GM19455 (cell line): ENCODE data around the gene NID2.

Source experiments
- ATAC-seq: cut with Tn5 transposase; IDR thresholded peaks from one replicate; pipeline ENCODE4 v1.9.1; 2021; ENCODE audit not compliant: unreplicated experiment

The NID2 gene

GRCh38 chr14:52080158-52080800 is 11.4 kb upstream of the NID2 start:
- no peak for ATAC-seq

- no peak for ATAC-seq
Measured at GRCh38 chr14:52079239-52079959, 10.5 kb upstream of the NID2 start.

GRCh38 chr14:52078721-52079120 is 9.9 kb upstream of the NID2 start:
- no peak for ATAC-seq

GRCh38 chr14:52078095-52078531 is 9.3 kb upstream of the NID2 start:
- ATAC-seq = no peak

- ATAC-seq = no peak
Measured at GRCh38 chr14:52077256-52077979, 8.6 kb upstream of the NID2 start.

GRCh38 chr14:52076334-52076733 is 7.5 kb upstream of the NID2 start:
- ATAC-seq = no peak

GRCh38 chr14:52075371-52075770 is 6.5 kb upstream of the NID2 start:
- ATAC-seq = no peak

- no peak for ATAC-seq
Measured at GRCh38 chr14:52073251-52073650, 4.4 kb upstream of the NID2 start.

- no peak for ATAC-seq
Measured at GRCh38 chr14:52072266-52072780, 3.5 kb upstream of the NID2 start.

GRCh38 chr14:52071675-52072074 is 2.8 kb upstream of the NID2 start:
- no peak for ATAC-seq

GRCh38 chr14:52070051-52070431 is 1.2 kb upstream of the NID2 start:
- no peak for ATAC-seq

GRCh38 chr14:52069307-52070050 is 620 bp upstream of the NID2 start:
- ATAC-seq = no peak

GRCh38 chr14:52067873-52068614 is 815 bp downstream of the NID2 start:
- no peak for ATAC-seq

- ATAC-seq = no peak
Measured at GRCh38 chr14:52064174-52064573, 4.7 kb downstream of the NID2 start.

- no peak for ATAC-seq
Measured at GRCh38 chr14:52063052-52063462, 5.8 kb downstream of the NID2 start.

GRCh38 chr14:52061890-52062289 is 7.0 kb downstream of the NID2 start:
- no peak for ATAC-seq

GRCh38 chr14:52061390-52061789 is 7.5 kb downstream of the NID2 start:
- ATAC-seq = no peak

- ATAC-seq = no peak
Measured at GRCh38 chr14:52060080-52060479, 8.8 kb downstream of the NID2 start.

- no peak for ATAC-seq
Measured at GRCh38 chr14:52059649-52060048, 9.2 kb downstream of the NID2 start.

GRCh38 chr14:52058341-52058740 is 10.5 kb downstream of the NID2 start:
- ATAC-seq = no peak
